Esophagus muscularis mucosa (tissue), 4 donors: ENCODE data around the gene GPR137B.

Experiments
- CTCF ChIP-seq, 3 experiments: fragments of 200-600 bp in 2 of 3; fragments of 450-650 bp in 1 of 3; sonication (generic) in 2 of 3; IDR thresholded peaks; one replicate each; pipeline ENCODE4 v1.5.1; 2017 to 2019; ENCODE audit warnings: antibody characterized with exemption in 3 of 3, mild to moderate bottlenecking in 2 of 3, moderate library complexity in 1 of 3
- EP300 ChIP-seq: sonication (generic); formaldehyde crosslinking; IDR thresholded peaks from one replicate; pipeline ENCODE4 v1.6.1; 2017; ENCODE audit warnings: antibody characterized with exemption
- POLR2A ChIP-seq: fragments of 450-650 bp; IDR thresholded peaks from one replicate; pipeline ENCODE4 v1.6.1; 2017; ENCODE audit warnings: antibody characterized with exemption, moderate library complexity, mild to moderate bottlenecking, low read depth
- POLR2AphosphoS5 ChIP-seq, 2 donors: sonication (generic); formaldehyde crosslinking; IDR thresholded peaks; one replicate each; pipeline ENCODE4 v1.6.1; 2017; ENCODE audit warnings: antibody characterized with exemption in 2 of 2

GRCh38 chr1:236155399-236155767 is 13.0 kb downstream of the GPR137B start:
- TF ChIP-seq CTCF (IDR thresholded peaks at IDR 0.05) (no peak), POLR2A (no peak), POLR2AphosphoS5 (IDR thresholded peaks at IDR 0.05) (no peak), EP300 (no peak)
